Activated CD4-positive, alpha-beta T cell treated with anti-CD3 and anti-CD28 coated beads, Interleukin-2, amount 10 ng/mL, durations not matched to agents 7 days and 5 days (primary cell): ENCODE measurements around the gene HRCT1. TPM values are rescaled to one million over a fixed set of nuclear protein-coding genes. Genes with fewer than 3 reads are reported as not detected.

Experiments used
- CTCF ChIA-PET: fragments of 350-600 bp; sonication (Branson Sonifier 250); formaldehyde crosslinking; loops from one replicate; lab custom pipeline; 2021; ENCODE audit warnings: antibody characterized with exemption; lab: Charles Lee
- POLR2A ChIA-PET: fragments of 350-600 bp; sonication (Branson Sonifier 250); formaldehyde crosslinking; loops from one replicate; lab custom pipeline; 2021; ENCODE audit warnings: antibody characterized with exemption; lab: Charles Lee
- DNase-seq: peaks from one replicate; pipeline ENCODE4 v3.0.0-alpha.2; 2020
- H3K27ac Mint-ChIP-seq: one replicate; pipeline ENCODE4 v1.8.0; 2021; ENCODE audit warnings: mild to moderate bottlenecking, moderate library complexity, mixed read lengths
- H3K27me3 Mint-ChIP-seq: one replicate; pipeline ENCODE4 v1.8.0; 2021; ENCODE audit warnings: mixed read lengths
- H3K36me3 Mint-ChIP-seq: one replicate; pipeline ENCODE4 v1.8.0; 2021; ENCODE audit warnings: low read depth, mixed read lengths
- H3K4me1 Mint-ChIP-seq: one replicate; pipeline ENCODE4 v1.8.0; 2021; ENCODE audit warnings: mixed read lengths
- H3K4me3 Mint-ChIP-seq: one replicate; pipeline ENCODE4 v1.8.0; 2021; ENCODE audit warnings: mild to moderate bottlenecking, moderate library complexity, mixed read lengths
- H3K9me3 Mint-ChIP-seq: one replicate; pipeline ENCODE4 v1.8.0; 2021; ENCODE audit warnings: mixed read lengths
- total RNA-seq, 2 experiments: library from RNA; stranded (reverse); gene quantifications; one replicate each; pipeline ENCODE4 v1.2.3, GENCODE V29; 2021

HRCT1 gene
- total RNA-seq, 2 experiments from 2014 or later: not detected

- Mint-ChIP-seq H3K4me3 (no peak overlapping the region), H3K27ac (peak overlapping the region; percentile 6), H3K36me3 (peaks cover 6% of the 10 kb centered on the region), H3K4me1 (peaks cover 41% of the 10 kb centered on the region), H3K27me3 (no peaks in the 10 kb centered on the region), H3K9me3 (peaks cover 8% of the 10 kb centered on the region)
- CTCF ChIA-PET: interaction anchor here (1.1 to 1.9 kb wide), 5 partner anchors 10 to 83 kb away, joined by 3 to 4 read pairs (median 3); no protein-coding TSS in a partner anchor
- POLR2A ChIA-PET: no interaction called here
- no peak for DNase-seq
Measured at GRCh38 chr9:35939679-35940250, 33.8 kb downstream of the HRCT1 start.

GRCh38 chr9:35940458-35941407, 34.7 kb downstream of the HRCT1 start:
- peak overlapping the region; percentile 67 for H3K27ac Mint-ChIP-seq
- H3K4me1 Mint-ChIP-seq: peaks cover 43% of the 10 kb centered on the region
- H3K36me3 Mint-ChIP-seq: peaks cover 6% of the 10 kb centered on the region
- H3K4me3 Mint-ChIP-seq: no peak overlapping the region
- peaks cover 8% of the 10 kb centered on the region for H3K9me3 Mint-ChIP-seq
- ChIA-PET POLR2A (interaction anchor here (0.6 kb wide), 1 partner anchor 26 kb away, joined by 7 read pairs; no protein-coding TSS in a partner anchor), CTCF (interaction anchor here (0.6 to 1.9 kb wide), 8 partner anchors 9 to 405 kb away, joined by 3 to 4 read pairs (median 3); no protein-coding TSS in a partner anchor)
- DNase-seq: peak; percentile 67
- H3K27me3 Mint-ChIP-seq: no peaks in the 10 kb centered on the region

- no peaks in the 10 kb centered on the region for H3K27me3 Mint-ChIP-seq
- H3K36me3 Mint-ChIP-seq: peaks cover 5% of the 10 kb centered on the region
- ChIA-PET CTCF (interaction anchor here (0.6 to 1.1 kb wide), 2 partner anchors 40 to 177 kb away, joined by 3 read pairs; no protein-coding TSS in a partner anchor), POLR2A (no interaction called here)
- H3K9me3 Mint-ChIP-seq: peaks cover 2% of the 10 kb centered on the region
- H3K4me1 Mint-ChIP-seq: peaks cover 45% of the 10 kb centered on the region
- no peak for DNase-seq
- H3K27ac Mint-ChIP-seq: no peak overlapping the region
- no peak overlapping the region for H3K4me3 Mint-ChIP-seq
Measured at GRCh38 chr9:35942286-35942685, 36.3 kb downstream of the HRCT1 start.

- H3K27ac Mint-ChIP-seq: no peak overlapping the region
- peaks cover 31% of the 10 kb centered on the region for H3K4me1 Mint-ChIP-seq
- ChIA-PET POLR2A (no interaction called here), CTCF (interaction anchor here (1.8 kb wide), 1 partner anchor 41 kb away, joined by 8 read pairs; no protein-coding TSS in a partner anchor)
- no peak overlapping the region for H3K4me3 Mint-ChIP-seq
- no peak for DNase-seq
- H3K27me3 Mint-ChIP-seq: no peaks in the 10 kb centered on the region
- no peaks in the 10 kb centered on the region for H3K36me3 Mint-ChIP-seq
- H3K9me3 Mint-ChIP-seq: no peaks in the 10 kb centered on the region
Measured at GRCh38 chr9:35944173-35944572, 38.2 kb downstream of the HRCT1 start.

- DNase-seq: no peak
- peaks cover 24% of the 10 kb centered on the region for H3K4me1 Mint-ChIP-seq
- H3K9me3 Mint-ChIP-seq: no peaks in the 10 kb centered on the region
- no peaks in the 10 kb centered on the region for H3K36me3 Mint-ChIP-seq
- CTCF ChIA-PET: interaction anchor here (1.0 to 2.2 kb wide), 6 partner anchors 8 to 42 kb away, joined by 3 to 8 read pairs (median 4); no protein-coding TSS in a partner anchor
- no peak overlapping the region for H3K4me3 Mint-ChIP-seq
- H3K27me3 Mint-ChIP-seq: no peaks in the 10 kb centered on the region
- no peak overlapping the region for H3K27ac Mint-ChIP-seq
- POLR2A ChIA-PET: no interaction called here
Measured at GRCh38 chr9:35944841-35945240, 38.8 kb downstream of the HRCT1 start.

- Mint-ChIP-seq H3K4me1 (peaks cover 18% of the 10 kb centered on the region), H3K27ac (no peak overlapping the region)
- POLR2A ChIA-PET: no interaction called here
Measured at GRCh38 chr9:35945341-35946018, 39.5 kb downstream of the HRCT1 start.

GRCh38 chr9:35948451-35948850, 42.4 kb downstream of the HRCT1 start:
- DNase-seq: no peak
- H3K27me3 Mint-ChIP-seq: peaks cover 5% of the 10 kb centered on the region
- H3K4me3 Mint-ChIP-seq: no peak overlapping the region
- H3K4me1 Mint-ChIP-seq: peaks cover 4% of the 10 kb centered on the region
- ChIA-PET CTCF (no interaction called here), POLR2A (no interaction called here)
- H3K9me3 Mint-ChIP-seq: no peaks in the 10 kb centered on the region
- H3K36me3 Mint-ChIP-seq: no peaks in the 10 kb centered on the region
- no peak overlapping the region for H3K27ac Mint-ChIP-seq

More at GRCh38 chr9:35945341-35946018, 39.5 kb downstream of the HRCT1 start:
- H3K4me3 Mint-ChIP-seq: no peak overlapping the region
- no peaks in the 10 kb centered on the region for H3K9me3 Mint-ChIP-seq
- peak; percentile 74 for DNase-seq
- CTCF ChIA-PET: interaction anchor here (1.0 to 2.2 kb wide), 8 partner anchors 9 to 63 kb away, joined by 3 to 8 read pairs (median 4); no protein-coding TSS in a partner anchor
- no peaks in the 10 kb centered on the region for H3K27me3 Mint-ChIP-seq
- no peaks in the 10 kb centered on the region for H3K36me3 Mint-ChIP-seq

- peaks cover 4% of the 10 kb centered on the region for H3K4me1 Mint-ChIP-seq
- no peak overlapping the region for H3K4me3 Mint-ChIP-seq
- CTCF ChIA-PET: interaction anchor here (0.6 to 1.4 kb wide), 3 partner anchors 8 to 526 kb away, joined by 3 to 5 read pairs (median 4); no protein-coding TSS in a partner anchor
- no peak overlapping the region for H3K27ac Mint-ChIP-seq
- DNase-seq: no peak
- H3K9me3 Mint-ChIP-seq: no peaks in the 10 kb centered on the region
- H3K36me3 Mint-ChIP-seq: no peaks in the 10 kb centered on the region
- H3K27me3 Mint-ChIP-seq: peaks cover 7% of the 10 kb centered on the region
- POLR2A ChIA-PET: no interaction called here
Measured at GRCh38 chr9:35948901-35949318, 42.9 kb downstream of the HRCT1 start.

GRCh38 chr9:35951736-35952135, 45.7 kb downstream of the HRCT1 start:
- no peaks in the 10 kb centered on the region for H3K4me1 Mint-ChIP-seq
- H3K4me3 Mint-ChIP-seq: no peak overlapping the region
- H3K9me3 Mint-ChIP-seq: no peaks in the 10 kb centered on the region
- ChIA-PET POLR2A (no interaction called here), CTCF (no interaction called here)
- no peak for DNase-seq
- no peaks in the 10 kb centered on the region for H3K36me3 Mint-ChIP-seq
- no peak overlapping the region for H3K27ac Mint-ChIP-seq
- H3K27me3 Mint-ChIP-seq: peaks cover 7% of the 10 kb centered on the region

GRCh38 chr9:35952526-35953191, 46.7 kb downstream of the HRCT1 start:
- Mint-ChIP-seq H3K36me3 (no peaks in the 10 kb centered on the region), H3K27me3 (peaks cover 9% of the 10 kb centered on the region), H3K27ac (no peak overlapping the region), H3K4me3 (no peak overlapping the region), H3K9me3 (no peaks in the 10 kb centered on the region), H3K4me1 (no peaks in the 10 kb centered on the region)
- ChIA-PET CTCF (interaction anchor here (0.6 kb wide), 1 partner anchor 14 kb away, joined by 4 read pairs; no protein-coding TSS in a partner anchor), POLR2A (no interaction called here)
- DNase-seq: no peak

GRCh38 chr9:35954942-35955546, 49.0 kb downstream of the HRCT1 start:
- ChIA-PET CTCF (interaction anchor here (0.8 to 2.6 kb wide), 6 partner anchors 10 to 204 kb away, joined by 3 to 11 read pairs (median 4); no protein-coding TSS in a partner anchor), POLR2A (no interaction called here)
- no peak overlapping the region for H3K27ac Mint-ChIP-seq
- H3K4me1 Mint-ChIP-seq: no peaks in the 10 kb centered on the region
- peaks cover 13% of the 10 kb centered on the region for H3K27me3 Mint-ChIP-seq
- H3K4me3 Mint-ChIP-seq: no peak overlapping the region
- no peaks in the 10 kb centered on the region for H3K9me3 Mint-ChIP-seq
- no peaks in the 10 kb centered on the region for H3K36me3 Mint-ChIP-seq
- DNase-seq: peak; percentile 66
